Brain microvascular endothelial cell (primary cell): Measurements from ENCODE around the gene VPS26B.

Experiments used
- DNase-seq: peaks from one replicate; pipeline ENCODE4 v3.0.0-alpha.2; 2020
- H3K27ac ChIP-seq: fragments of 250-450 bp; sonication (Bioruptor Pico); 2 replicates; pipeline ENCODE4 v1.5.1; 2020; ENCODE audit warnings: mild to moderate bottlenecking, moderate library complexity
- H3K27me3 ChIP-seq: fragments of 250-450 bp; sonication (Bioruptor Pico); replicated peaks from 2 replicates; pipeline ENCODE4 v1.5.1; 2020; ENCODE audit warnings: mild to moderate bottlenecking
- H3K36me3 ChIP-seq: fragments of 250-450 bp; sonication (Bioruptor Pico); replicated peaks from 2 replicates; pipeline ENCODE4 v1.5.1; 2020; ENCODE audit warnings: mild to moderate bottlenecking
- H3K4me3 ChIP-seq: 2 replicates; pipeline ENCODE4 v1.5.1; 2011; ENCODE audit warnings: low read depth, mild to moderate bottlenecking, control low read depth, low read length, moderate library complexity
- in situ Hi-C: cut with HindIII; loops from 2 replicates; pipeline ENCODE4 v1.10.0; 2017; ENCODE audit warnings: low sequenced_read_pairs, low pct_ligation_motif_present
- TF ChIP-seq, protein P1 (sequence below): IDR thresholded peaks from 2 replicates; pipeline ENCODE4 v1.5.1; 2011; ENCODE audit warnings: low read depth, mild to moderate bottlenecking, moderate library complexity, low read length, control low read depth, inconsistent platforms; ENCODE audit errors: missing control alignments

The VPS26B gene

GRCh38 chr11:134199531-134199930 is 24.9 kb upstream of the VPS26B start:
- Histone ChIP-seq H3K27me3 (no peaks in the 10 kb centered on the region), H3K36me3 (peaks cover 21% of the 10 kb centered on the region), H3K27ac (no peak overlapping the region), H3K4me3 (no peak overlapping the region)
- TF ChIP-seq, protein P1, sequence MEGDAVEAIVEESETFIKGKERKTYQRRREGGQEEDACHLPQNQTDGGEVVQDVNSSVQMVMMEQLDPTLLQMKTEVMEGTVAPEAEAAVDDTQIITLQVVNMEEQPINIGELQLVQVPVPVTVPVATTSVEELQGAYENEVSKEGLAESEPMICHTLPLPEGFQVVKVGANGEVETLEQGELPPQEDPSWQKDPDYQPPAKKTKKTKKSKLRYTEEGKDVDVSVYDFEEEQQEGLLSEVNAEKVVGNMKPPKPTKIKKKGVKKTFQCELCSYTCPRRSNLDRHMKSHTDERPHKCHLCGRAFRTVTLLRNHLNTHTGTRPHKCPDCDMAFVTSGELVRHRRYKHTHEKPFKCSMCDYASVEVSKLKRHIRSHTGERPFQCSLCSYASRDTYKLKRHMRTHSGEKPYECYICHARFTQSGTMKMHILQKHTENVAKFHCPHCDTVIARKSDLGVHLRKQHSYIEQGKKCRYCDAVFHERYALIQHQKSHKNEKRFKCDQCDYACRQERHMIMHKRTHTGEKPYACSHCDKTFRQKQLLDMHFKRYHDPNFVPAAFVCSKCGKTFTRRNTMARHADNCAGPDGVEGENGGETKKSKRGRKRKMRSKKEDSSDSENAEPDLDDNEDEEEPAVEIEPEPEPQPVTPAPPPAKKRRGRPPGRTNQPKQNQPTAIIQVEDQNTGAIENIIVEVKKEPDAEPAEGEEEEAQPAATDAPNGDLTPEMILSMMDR, result no peak
- in situ Hi-C loops, result no loop called here
- no peak for DNase-seq

- Histone ChIP-seq H3K36me3 (peaks cover 22% of the 10 kb centered on the region), H3K27ac (no peak overlapping the region), H3K4me3 (no peak overlapping the region), H3K27me3 (no peaks in the 10 kb centered on the region)
- DNase-seq, result no peak
- in situ Hi-C loops, result no loop called here
- TF ChIP-seq, protein P1, result no peak
These were observed 23.8 kb upstream of the VPS26B start for GRCh38 chr11:134200688-134201087.

DNA sequence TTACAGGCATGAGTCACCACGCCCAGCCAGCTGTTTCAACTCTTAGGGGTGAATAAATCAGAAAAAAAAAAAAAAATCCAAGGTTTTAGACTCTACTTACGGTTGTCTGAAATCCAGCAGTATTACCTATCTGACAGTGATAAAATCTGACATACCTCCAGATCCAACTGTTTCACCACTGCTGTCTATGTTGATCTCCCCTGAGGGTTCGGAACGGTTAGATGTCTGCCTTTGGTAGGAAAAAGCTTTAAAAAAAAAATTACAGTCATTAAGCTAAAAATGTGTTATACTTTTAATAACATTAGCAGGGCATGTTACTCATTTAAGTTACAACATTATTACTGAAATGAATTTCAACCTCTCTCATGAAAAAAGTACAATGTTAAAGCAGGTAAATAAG is 21.8 kb upstream of the VPS26B start:
- peaks cover 28% of the 10 kb centered on the region for H3K36me3 ChIP-seq
- TF ChIP-seq, protein P1, result no peak
- no peak overlapping the region for H3K4me3 ChIP-seq
- no peak overlapping the region for H3K27ac ChIP-seq
- no peaks in the 10 kb centered on the region for H3K27me3 ChIP-seq
- in situ Hi-C loops, result no loop called here
- no peak for DNase-seq

DNA sequence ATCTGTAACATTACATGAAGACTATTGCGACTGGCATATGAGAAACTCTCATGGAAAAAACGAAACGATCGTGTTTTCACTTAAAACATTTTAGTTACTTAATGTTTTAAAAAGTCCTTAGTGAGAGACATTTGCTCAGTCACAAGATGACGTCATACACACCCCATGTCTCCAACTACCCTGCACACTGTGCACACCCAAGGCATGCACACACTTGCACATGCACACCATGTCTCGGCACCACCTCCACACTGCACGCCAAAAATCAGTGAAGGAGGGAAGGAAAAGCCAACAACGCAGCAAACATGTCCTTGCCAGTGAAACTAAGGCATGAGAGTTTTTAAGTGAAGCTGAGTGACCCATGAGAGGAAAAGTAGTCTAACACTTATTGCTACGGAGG is 18.7 kb upstream of the VPS26B start:
- TF ChIP-seq, protein P1, result no peak
- no peak overlapping the region for H3K4me3 ChIP-seq
- DNase-seq, result no peak
- no peaks in the 10 kb centered on the region for H3K27me3 ChIP-seq
- peaks cover 29% of the 10 kb centered on the region for H3K36me3 ChIP-seq
- in situ Hi-C loops, result no loop called here
- H3K27ac ChIP-seq, result no peak overlapping the region

- TF ChIP-seq, protein P1, result no peak
- in situ Hi-C loops, result no loop called here
- no peak overlapping the region for H3K4me3 ChIP-seq
- DNase-seq, result no peak
- H3K27me3 ChIP-seq, result no peaks in the 10 kb centered on the region
- H3K36me3 ChIP-seq, result peaks cover 29% of the 10 kb centered on the region
- H3K27ac ChIP-seq, result no peak overlapping the region
These were observed 18.3 kb upstream of the VPS26B start for GRCh38 chr11:134206185-134206584.

DNA sequence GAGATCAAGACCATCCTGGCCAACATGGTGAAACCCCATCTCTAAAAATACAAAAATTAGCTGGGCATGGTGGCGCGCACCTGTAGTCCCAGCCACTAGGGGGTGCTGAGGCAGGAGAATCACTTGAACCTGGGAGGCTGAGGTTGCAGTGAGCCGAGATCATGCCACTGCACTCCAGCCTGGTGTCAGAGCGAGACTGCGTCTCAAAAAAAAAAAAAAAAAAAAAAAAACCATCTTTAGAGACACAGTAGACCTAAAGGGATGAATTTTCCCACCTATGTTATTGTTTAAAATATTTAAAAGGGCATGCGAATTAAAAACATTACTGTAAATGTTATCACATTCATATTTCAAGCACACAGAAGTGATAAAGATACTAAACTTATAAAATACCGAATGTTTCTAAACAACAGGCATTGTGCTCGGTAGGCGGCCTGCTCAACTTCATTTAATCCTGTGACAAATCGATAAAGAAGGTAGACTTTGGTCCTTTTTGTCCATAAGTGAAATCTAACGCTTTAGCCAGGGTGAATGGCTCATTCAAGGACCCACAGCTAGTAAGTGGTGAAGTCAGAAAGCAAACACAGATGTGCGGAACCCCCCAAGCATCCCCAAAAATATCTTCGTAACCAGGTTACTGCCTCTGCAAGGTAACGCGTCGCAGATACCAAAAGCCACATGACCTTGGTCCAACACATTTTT is 16.8 kb upstream of the VPS26B start:
- no peak for DNase-seq
- TF ChIP-seq, protein P1, result peak; percentile 66
- in situ Hi-C loops, result no loop called here
- Histone ChIP-seq H3K27me3 (no peaks in the 10 kb centered on the region), H3K4me3 (no peak overlapping the region), H3K36me3 (peaks cover 18% of the 10 kb centered on the region), H3K27ac (no peak overlapping the region)
